H9 (cell line): ENCODE data around the gene PPP1CC. TPM values are rescaled to one million over a fixed set of nuclear protein-coding genes. Genes with fewer than 3 reads are reported as not detected.
A peak's percentile ranks its signal among the peaks of the same experiment; 100 is the strongest.

ENCODE experiments used
- DNase-seq: peaks from one replicate; pipeline ENCODE4 v3.0.0-alpha.2; 2017
- H2AFZ ChIP-seq: one replicate; pipeline ENCODE4 v1.6.1; 2013; ENCODE audit warnings: mild to moderate bottlenecking, low read length, control low read depth, moderate library complexity
- H2AK5ac ChIP-seq: 2 replicates; pipeline ENCODE4 v1.6.1; 2013; ENCODE audit warnings: low read length, control low read depth, mixed read lengths; ENCODE audit not compliant: insufficient read length
- H2BK120ac ChIP-seq: one replicate; pipeline ENCODE4 v1.6.1; 2013; ENCODE audit warnings: low read depth, mild to moderate bottlenecking, low read length, control low read depth, inconsistent platforms; ENCODE audit not compliant: poor library complexity, severe bottlenecking
- H2BK12ac ChIP-seq: 2 replicates; pipeline ENCODE4 v1.6.1; 2013; ENCODE audit warnings: low read length, control low read depth, mixed read lengths, low read depth; ENCODE audit not compliant: insufficient read length
- H2BK15ac ChIP-seq: 2 replicates; pipeline ENCODE4 v1.6.1; 2013; ENCODE audit warnings: low read depth, low read length, control low read depth
- H2BK20ac ChIP-seq: one replicate; pipeline ENCODE4 v1.6.1; 2013; ENCODE audit warnings: low read depth, mild to moderate bottlenecking, low read length, control low read depth, inconsistent platforms; ENCODE audit not compliant: poor library complexity, severe bottlenecking
- H2BK5ac ChIP-seq: 2 replicates; pipeline ENCODE4 v1.6.1; 2013; ENCODE audit warnings: low read length, control low read depth, mixed read lengths; ENCODE audit not compliant: insufficient read length
- H3K14ac ChIP-seq: 2 replicates; pipeline ENCODE4 v1.6.1; 2013; ENCODE audit warnings: low read length, control low read depth; ENCODE audit not compliant: insufficient read depth
- H3K18ac ChIP-seq: 2 replicates; pipeline ENCODE4 v1.6.1; 2013; ENCODE audit warnings: low read depth, mild to moderate bottlenecking, mixed read lengths, low read length, control low read depth; ENCODE audit not compliant: insufficient read length
- H3K23ac ChIP-seq: 2 replicates; pipeline ENCODE4 v1.6.1; 2013; ENCODE audit warnings: low read length, control low read depth, mixed read lengths, low read depth; ENCODE audit not compliant: insufficient read length
- H3K23me2 ChIP-seq: 2 replicates; pipeline ENCODE4 v1.6.1; 2013; ENCODE audit warnings: low read depth, mild to moderate bottlenecking, mixed read lengths, low read length, control low read depth; ENCODE audit not compliant: insufficient read length, poor library complexity, severe bottlenecking
- H3K27ac ChIP-seq: 2 replicates; pipeline ENCODE4 v1.5.1; 2013; ENCODE audit warnings: low read length, control low read depth, mixed read lengths, low read depth; ENCODE audit not compliant: insufficient read length
- H3K27me3 ChIP-seq: 2 replicates; pipeline ENCODE4 v1.6.1; 2013; ENCODE audit warnings: low read length, control low read depth, inconsistent platforms; ENCODE audit not compliant: insufficient read depth
- H3K4ac ChIP-seq: 2 replicates; pipeline ENCODE4 v1.6.1; 2013; ENCODE audit warnings: low read depth, mild to moderate bottlenecking, control low read depth, inconsistent platforms, low read length, moderate library complexity
- H3K4me1 ChIP-seq: 2 replicates; pipeline ENCODE4 v1.6.1; 2013; ENCODE audit warnings: low read length, control low read depth, inconsistent platforms; ENCODE audit not compliant: insufficient read depth
- H3K4me2 ChIP-seq: 2 replicates; pipeline ENCODE4 v1.6.1; 2013; ENCODE audit warnings: low read length, control low read depth, mixed read lengths; ENCODE audit not compliant: insufficient read length, insufficient read depth
- H3K56ac ChIP-seq: 2 replicates; pipeline ENCODE4 v1.6.1; 2013; ENCODE audit warnings: low read depth, mild to moderate bottlenecking, mixed read lengths, low read length, control low read depth; ENCODE audit not compliant: insufficient read length
- H3K79me1 ChIP-seq: 2 replicates; pipeline ENCODE4 v1.6.1; 2013; ENCODE audit warnings: low read depth, mild to moderate bottlenecking, moderate library complexity, low read length, control low read depth, inconsistent platforms; ENCODE audit not compliant: insufficient read depth, poor library complexity, severe bottlenecking
- H3K79me2 ChIP-seq: 2 replicates; pipeline ENCODE4 v1.6.1; 2013; ENCODE audit warnings: low read length, control low read depth, inconsistent platforms; ENCODE audit not compliant: insufficient read depth
- H3K9ac ChIP-seq: 2 replicates; pipeline ENCODE4 v1.6.1; 2013; ENCODE audit warnings: low read length, control low read depth, mixed read lengths; ENCODE audit not compliant: insufficient read length; ENCODE audit errors: extremely low read depth
- H3K9me3 ChIP-seq: one replicate; pipeline ENCODE4 v1.6.1; 2013; ENCODE audit warnings: low read depth, low read length, inconsistent platforms; ENCODE audit not compliant: control insufficient read depth
- H3T11ph ChIP-seq: one replicate; pipeline ENCODE4 v1.6.1; 2013; ENCODE audit warnings: mild to moderate bottlenecking, low read length, control low read depth, inconsistent platforms
- H4K20me1 ChIP-seq: one replicate; pipeline ENCODE4 v1.6.1; 2013; ENCODE audit not compliant: control insufficient read depth, insufficient read length, insufficient read depth
- H4K5ac ChIP-seq: 2 replicates; pipeline ENCODE4 v1.6.1; 2013; ENCODE audit warnings: low read depth, mild to moderate bottlenecking, mixed read lengths, low read length, control low read depth; ENCODE audit not compliant: insufficient read length
- H4K8ac ChIP-seq: replicated peaks from 2 replicates; pipeline ENCODE4 v1.6.1; 2013; ENCODE audit warnings: low read length, control low read depth, mixed read lengths, low read depth; ENCODE audit not compliant: insufficient read length
- H4K91ac ChIP-seq: 2 replicates; pipeline ENCODE4 v1.6.1; 2013; ENCODE audit warnings: low read depth, mild to moderate bottlenecking, moderate library complexity, mixed read lengths, low read length, control low read depth; ENCODE audit not compliant: insufficient read length
- H3K27ac Mint-ChIP-seq, 3 experiments: 2 replicates in 2 of 3; 3 replicates in 1 of 3; pipeline ENCODE4 v1.8.0; 2020 to 2021; ENCODE audit warnings: mixed read lengths in 3 of 3, mild to moderate bottlenecking in 1 of 3, moderate library complexity in 1 of 3
- H3K27me3 Mint-ChIP-seq: 2 replicates; pipeline ENCODE4 v1.8.0; 2021; ENCODE audit warnings: low read depth, mild to moderate bottlenecking, moderate library complexity, mixed read lengths
- H3K36me3 Mint-ChIP-seq, 3 experiments: 2 replicates in 2 of 3; 3 replicates in 1 of 3; pipeline ENCODE4 v1.8.0; 2020 to 2021; ENCODE audit warnings: low read depth in 3 of 3, mixed read lengths in 3 of 3; ENCODE audit not compliant: insufficient read depth in 1 of 3
- H3K4me1 Mint-ChIP-seq, 2 experiments: 2 replicates each; pipeline ENCODE4 v1.8.0; 2020; ENCODE audit warnings: mixed read lengths in 2 of 2
- H3K4me3 Mint-ChIP-seq, 2 experiments: 2 replicates in 1 of 2; 3 replicates in 1 of 2; pipeline ENCODE4 v1.8.0; 2020 to 2021; ENCODE audit warnings: mild to moderate bottlenecking in 2 of 2, mixed read lengths in 2 of 2, moderate library complexity in 1 of 2
- H3K9me3 Mint-ChIP-seq, 2 experiments: 2 replicates in 1 of 2; 3 replicates in 1 of 2; pipeline ENCODE4 v1.8.0; 2020; ENCODE audit warnings: mild to moderate bottlenecking in 2 of 2, mixed read lengths in 2 of 2, moderate library complexity in 1 of 2
- CTCF ChIP-seq: fragments of 200-600 bp; sonication (generic); conservative IDR thresholded peaks from 3 replicates; pipeline ENCODE4 v1.8.0; 2021; ENCODE audit warnings: antibody characterized with exemption, mild to moderate bottlenecking
- WGBS: extraction: QIAGEN DNeasy Blood & Tissue Kit; methylation state at CpG from one replicate; pipeline ENCODE4 v1.1.7; 2013; ENCODE audit warnings: missing lambda C conversion rate, low lambda C conversion rate, mixed read lengths; ENCODE audit not compliant: insufficient read length; ENCODE audit errors: extremely low coverage; 5-methylcytosine and 5-hydroxymethylcytosine counted together
- total RNA-seq: library from RNA; stranded (reverse); gene quantifications from 2 replicates; pipeline ENCODE4 v1.2.1, GENCODE V29; 2021

The PPP1CC gene
- total RNA-seq, 1 experiment from 2014 or later, result 286 TPM

- no peaks in the 10 kb centered on the region; a peak in 1 of 5 replicates for H3K9me3 Mint-ChIP-seq
- H3K56ac ChIP-seq, result no peak overlapping the region
- no peak overlapping the region for H3K4ac ChIP-seq
- no peaks in the 10 kb centered on the region for H4K20me1 ChIP-seq
- no peaks in the 10 kb centered on the region for H3K36me3 Mint-ChIP-seq
- no peak overlapping the region for H2AFZ ChIP-seq
- H3T11ph ChIP-seq, result no peak overlapping the region
- no peaks in the 10 kb centered on the region for H3K23me2 ChIP-seq
- H2BK12ac ChIP-seq, result no peak overlapping the region
- no peak overlapping the region for H4K91ac ChIP-seq
- no peak overlapping the region for H3K14ac ChIP-seq
- H3K27ac ChIP-seq, result no peak overlapping the region
- no CpG with 5 or more reads among the region's 3 CpGs for WGBS
- no peak overlapping the region for H2BK15ac ChIP-seq
- peaks cover 0 to 9% of the 10 kb centered on the region in 2 experiments; a peak in 2 of 4 replicates for H3K4me1 Mint-ChIP-seq
- H3K23ac ChIP-seq, result no peak overlapping the region
- H3K4me2 ChIP-seq, result no peak overlapping the region
- H3K27ac Mint-ChIP-seq, result no peak overlapping the region
- H2BK5ac ChIP-seq, result no peak overlapping the region
- H2BK120ac ChIP-seq, result peak overlapping the region; percentile 23
- H3K79me1 ChIP-seq, result no peaks in the 10 kb centered on the region
- H2AK5ac ChIP-seq, result no peak overlapping the region
- no peak overlapping the region for H4K8ac ChIP-seq
- no peak overlapping the region for H2BK20ac ChIP-seq
- no peak overlapping the region for H4K5ac ChIP-seq
- no peak overlapping the region for H3K9ac ChIP-seq
- no peaks in the 10 kb centered on the region for H3K79me2 ChIP-seq
- H3K4me1 ChIP-seq, result no peaks in the 10 kb centered on the region
- H3K4me3 Mint-ChIP-seq, result no peak overlapping the region
- no peaks in the 10 kb centered on the region for H3K27me3 ChIP-seq
- no peak overlapping the region for H3K18ac ChIP-seq
- no peak for DNase-seq
- peaks cover 2% of the 10 kb centered on the region; the same call in 1 of the 2 replicates for H3K27me3 Mint-ChIP-seq
- no peak for TF ChIP-seq CTCF
- H3K9me3 ChIP-seq, result no peaks in the 10 kb centered on the region
Measured at GRCh38 chr12:110791589-110791988, 48.9 kb upstream of the PPP1CC start.
